Measurements from ENCODE around the gene EP300.

- TF ChIP-seq EZH2 (IDR thresholded peaks at IDR 0.05; ENCODE audit: borderline replicate concordance) (no peak), CTCF (IDR thresholded peaks at IDR 0.05; ENCODE audit: poor library complexity) (no peak), EZH2phosphoT487 (IDR thresholded peaks at IDR 0.05; ENCODE audit: low read depth, severe bottlenecking, unreplicated experiment) (no peak)
These were observed 4.4 kb downstream of the EP300 start for GRCh38 chr22:41096841-41097240.

Measured in hepatocyte (in vitro differentiated cells).